Thyroid gland (tissue), 4 donors: Measurements from ENCODE around the gene FKBP5.

Experiments
- POLR2A ChIP-seq, 2 donors: fragments of 450-650 bp; IDR thresholded peaks; one replicate each; pipeline ENCODE4 v1.6.1; 2017; ENCODE audit warnings: antibody characterized with exemption in 2 of 2, mild to moderate bottlenecking in 2 of 2, moderate library complexity in 1 of 2
- TF ChIP-seq, protein P1 (sequence below), 6 experiments: fragments of 200-600 bp in 3 of 6; fragments of 450-650 bp in 3 of 6; sonication (generic) in 3 of 6; IDR thresholded peaks; one replicate each; pipeline ENCODE4 v1.5.1; 2016 to 2019; ENCODE audit warnings: antibody characterized with exemption in 6 of 6, mild to moderate bottlenecking in 2 of 6, inconsistent platforms in 1 of 6, moderate library complexity in 1 of 6

DNA sequence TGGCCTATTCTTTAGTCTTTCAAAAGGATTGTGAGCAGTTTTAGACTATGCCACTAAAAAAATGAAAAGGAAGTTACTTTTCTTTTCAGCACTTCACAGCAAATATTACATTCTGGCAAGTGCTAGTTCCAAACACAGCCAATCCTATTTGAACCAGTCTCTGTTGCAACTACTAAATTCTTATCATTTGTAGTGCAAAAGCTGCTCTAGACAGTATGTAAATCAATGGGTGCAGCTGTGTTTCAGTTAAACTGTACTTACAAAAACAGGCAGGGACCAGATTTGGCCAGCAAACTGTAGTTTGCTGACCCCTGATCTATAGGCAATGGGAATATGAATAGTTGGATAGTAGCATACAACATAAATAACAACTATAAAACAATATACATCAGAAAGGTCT is 107.9 kb downstream of the FKBP5 start:
- TF ChIP-seq, protein P1, sequence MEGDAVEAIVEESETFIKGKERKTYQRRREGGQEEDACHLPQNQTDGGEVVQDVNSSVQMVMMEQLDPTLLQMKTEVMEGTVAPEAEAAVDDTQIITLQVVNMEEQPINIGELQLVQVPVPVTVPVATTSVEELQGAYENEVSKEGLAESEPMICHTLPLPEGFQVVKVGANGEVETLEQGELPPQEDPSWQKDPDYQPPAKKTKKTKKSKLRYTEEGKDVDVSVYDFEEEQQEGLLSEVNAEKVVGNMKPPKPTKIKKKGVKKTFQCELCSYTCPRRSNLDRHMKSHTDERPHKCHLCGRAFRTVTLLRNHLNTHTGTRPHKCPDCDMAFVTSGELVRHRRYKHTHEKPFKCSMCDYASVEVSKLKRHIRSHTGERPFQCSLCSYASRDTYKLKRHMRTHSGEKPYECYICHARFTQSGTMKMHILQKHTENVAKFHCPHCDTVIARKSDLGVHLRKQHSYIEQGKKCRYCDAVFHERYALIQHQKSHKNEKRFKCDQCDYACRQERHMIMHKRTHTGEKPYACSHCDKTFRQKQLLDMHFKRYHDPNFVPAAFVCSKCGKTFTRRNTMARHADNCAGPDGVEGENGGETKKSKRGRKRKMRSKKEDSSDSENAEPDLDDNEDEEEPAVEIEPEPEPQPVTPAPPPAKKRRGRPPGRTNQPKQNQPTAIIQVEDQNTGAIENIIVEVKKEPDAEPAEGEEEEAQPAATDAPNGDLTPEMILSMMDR (IDR thresholded peaks at IDR 0.05): no peak
- no peak for TF ChIP-seq POLR2A (IDR thresholded peaks at IDR 0.05)
